Transverse colon (tissue), 4 donors: Measurements from ENCODE around the gene RBM19. TPM values are rescaled to one million over a fixed set of nuclear protein-coding genes. Genes with fewer than 3 reads are reported as not detected.

ENCODE experiments used
- DNase-seq: peaks from one replicate; pipeline ENCODE4 v3.0.0-alpha.2; 2019
- H3K27ac ChIP-seq, 4 donors: fragments of 200-600 bp; sonication (generic); 2 replicates each; pipeline ENCODE4 v1.5.1; 2016 to 2018; ENCODE audit warnings: inconsistent platforms in 4 of 4
- H3K27me3 ChIP-seq: fragments of 200-600 bp; sonication (generic); 2 replicates; pipeline ENCODE4 v1.5.1; 2017; ENCODE audit warnings: inconsistent platforms
- H3K36me3 ChIP-seq, 4 donors: fragments of 200-600 bp; sonication (generic); 2 replicates each; pipeline ENCODE4 v1.5.1; 2017 to 2019; ENCODE audit warnings: inconsistent platforms in 4 of 4
- H3K4me1 ChIP-seq, 4 donors: fragments of 200-600 bp; sonication (generic); 2 replicates each; pipeline ENCODE4 v1.5.1; 2017 to 2020; ENCODE audit warnings: inconsistent platforms in 4 of 4
- H3K4me3 ChIP-seq, 4 donors: fragments of 200-600 bp; sonication (generic); 1 replicate in 1 of 4; 2 replicates in 3 of 4; pipeline versions ENCODE4 v1.5.1 to v1.6.1; 2017 to 2019; ENCODE audit warnings: inconsistent platforms in 4 of 4
- H3K9me3 ChIP-seq, 2 donors: fragments of 200-600 bp; sonication (generic); 2 replicates each; pipeline ENCODE4 v1.5.1; 2017 to 2019; ENCODE audit warnings: inconsistent platforms in 2 of 2
- CTCF ChIP-seq, 5 experiments: fragments of 200-600 bp in 3 of 5; fragments of 450-650 bp in 2 of 5; sonication (generic) in 3 of 5; IDR thresholded peaks; 1 replicate in 2 of 5; 2 replicates in 3 of 5; pipeline ENCODE4 v1.5.1; 2016 to 2017; ENCODE audit warnings: antibody characterized with exemption in 5 of 5, inconsistent platforms in 3 of 5, mild to moderate bottlenecking in 2 of 5, moderate library complexity in 1 of 5
- EP300 ChIP-seq: sonication (generic); formaldehyde crosslinking; IDR thresholded peaks from one replicate; pipeline ENCODE4 v1.6.1; 2017; ENCODE audit warnings: antibody characterized with exemption, low read depth
- POLR2A ChIP-seq: fragments of 450-650 bp; IDR thresholded peaks from one replicate; pipeline ENCODE4 v1.6.1; 2016; ENCODE audit warnings: antibody characterized with exemption, mild to moderate bottlenecking, moderate library complexity
- POLR2AphosphoS5 ChIP-seq, 3 donors: sonication (generic); formaldehyde crosslinking; IDR thresholded peaks; one replicate each; pipeline ENCODE4 v1.6.1; 2016; ENCODE audit warnings: antibody characterized with exemption in 3 of 3
- WGBS, 2 donors: methylation state at CpG; one replicate each; pipeline ENCODE4 v1.1.5; 2018; ENCODE audit warnings: low coverage in 1 of 2; 5-methylcytosine and 5-hydroxymethylcytosine counted together
- in situ Hi-C, 4 donors: fragments of 200-750 bp; cut with MboI; loops; one replicate each; pipeline versions ENCODE4 v1.15.0 to v1.15.1; 2017; ENCODE audit warnings: low sequenced_read_pairs in 3 of 4, low pct_ligation_motif_present in 1 of 4, low pct_unique_long_range_greater_than_20kb in 1 of 4
- intact Hi-C: fragments of 100-400 bp; cut with DNase I; formaldehyde crosslinking; loops from one replicate; pipeline ENCODE4 v1.15.1; 2023; ENCODE audit warnings: low total_unique reads
- total RNA-seq, 4 donors: library from RNA; depleted of rRNA; stranded (reverse); fragments of >200 nt; gene quantifications; one replicate each; pipeline ENCODE4 v1.1.0, GENCODE V29; 2016

The RBM19 gene
- total RNA-seq, 4 donors from 2014 or later: 24.3 to 96.1 (median 28.7) TPM

- Histone ChIP-seq H3K4me1 (peaks cover 0 to 7% (median 0%) of the 10 kb centered on the region in 4 donors), H3K9me3 (no peaks in the 10 kb centered on the region), H3K27ac (no peak overlapping the region), H3K27me3 (no peaks in the 10 kb centered on the region), H3K36me3 (peaks cover 0 to 3% (median 0%) of the 10 kb centered on the region in 4 donors), H3K4me3 (no peak overlapping the region)
- in situ Hi-C loops (no loop called here), intact Hi-C loops (no loop called here)
- DNase-seq: no peak
- TF ChIP-seq POLR2AphosphoS5 (IDR thresholded peaks at IDR 0.05): no peak
- no peak for TF ChIP-seq EP300
- TF ChIP-seq CTCF (IDR thresholded peaks at IDR 0.05): no peak
- TF ChIP-seq POLR2A: no peak
- 88 to 93% methylated on average over 2 to 3 of the region's 3 CpGs for WGBS, 2 donors
Observed at GRCh38 chr12:113847856-113848255, 118.3 kb downstream of the RBM19 start.

DNA sequence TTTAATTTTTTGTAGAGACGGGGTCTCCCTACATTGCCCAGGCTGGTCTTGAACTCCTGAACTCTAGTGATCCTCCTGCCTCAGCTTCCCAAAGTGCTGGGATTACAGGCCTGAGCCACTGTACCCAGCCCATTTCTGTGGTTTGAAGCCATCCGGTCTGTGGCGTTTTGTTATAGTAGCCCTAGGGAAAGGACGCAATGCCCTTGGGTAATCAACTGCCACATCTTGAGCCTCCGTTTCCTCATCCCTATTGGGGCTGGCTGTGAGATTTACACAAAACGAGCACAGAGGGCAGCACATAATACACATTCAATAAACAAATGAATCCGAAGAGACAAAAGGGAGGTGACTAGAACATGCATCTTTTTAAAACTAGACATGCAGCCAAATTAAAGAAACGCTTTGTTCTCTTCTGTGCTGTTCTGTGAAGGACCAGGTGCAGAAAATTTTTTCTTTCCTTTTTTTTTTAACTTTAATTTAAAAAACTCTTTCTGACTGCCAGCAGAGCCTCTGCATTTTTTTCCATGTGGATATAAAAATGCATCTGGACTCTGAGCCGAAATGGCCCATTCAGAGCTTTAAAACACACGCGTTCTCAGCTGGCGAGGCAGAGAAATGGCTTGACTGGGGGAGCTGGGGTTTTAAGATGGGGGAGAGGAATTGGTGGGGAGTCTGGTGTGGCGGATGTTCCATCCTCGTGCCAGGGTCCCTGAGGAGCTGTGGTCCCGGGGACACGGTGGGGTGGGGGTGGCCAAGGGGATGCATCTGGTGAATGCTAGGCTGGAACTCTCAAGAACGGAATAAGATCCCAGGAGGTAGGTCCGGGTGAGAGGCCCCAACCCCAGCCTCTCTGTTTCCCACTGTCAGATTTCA is 119.0 kb downstream of the RBM19 start:
- Histone ChIP-seq H3K36me3 (peaks cover 0 to 3% (median 0%) of the 10 kb centered on the region in 4 donors), H3K9me3 (no peaks in the 10 kb centered on the region), H3K4me1 (peaks cover 0 to 7% (median 0%) of the 10 kb centered on the region in 4 donors), H3K27me3 (no peaks in the 10 kb centered on the region), H3K27ac (no peak overlapping the region), H3K4me3 (no peak overlapping the region)
- DNase-seq: no peak
- TF ChIP-seq CTCF (IDR thresholded peaks at IDR 0.05) (no peak), EP300 (no peak)
- intact Hi-C loops (no loop called here), in situ Hi-C loops (no loop called here)
- WGBS, 2 donors: 89 to 94% methylated on average over 8 to 18 of the region's 18 CpGs

DNA sequence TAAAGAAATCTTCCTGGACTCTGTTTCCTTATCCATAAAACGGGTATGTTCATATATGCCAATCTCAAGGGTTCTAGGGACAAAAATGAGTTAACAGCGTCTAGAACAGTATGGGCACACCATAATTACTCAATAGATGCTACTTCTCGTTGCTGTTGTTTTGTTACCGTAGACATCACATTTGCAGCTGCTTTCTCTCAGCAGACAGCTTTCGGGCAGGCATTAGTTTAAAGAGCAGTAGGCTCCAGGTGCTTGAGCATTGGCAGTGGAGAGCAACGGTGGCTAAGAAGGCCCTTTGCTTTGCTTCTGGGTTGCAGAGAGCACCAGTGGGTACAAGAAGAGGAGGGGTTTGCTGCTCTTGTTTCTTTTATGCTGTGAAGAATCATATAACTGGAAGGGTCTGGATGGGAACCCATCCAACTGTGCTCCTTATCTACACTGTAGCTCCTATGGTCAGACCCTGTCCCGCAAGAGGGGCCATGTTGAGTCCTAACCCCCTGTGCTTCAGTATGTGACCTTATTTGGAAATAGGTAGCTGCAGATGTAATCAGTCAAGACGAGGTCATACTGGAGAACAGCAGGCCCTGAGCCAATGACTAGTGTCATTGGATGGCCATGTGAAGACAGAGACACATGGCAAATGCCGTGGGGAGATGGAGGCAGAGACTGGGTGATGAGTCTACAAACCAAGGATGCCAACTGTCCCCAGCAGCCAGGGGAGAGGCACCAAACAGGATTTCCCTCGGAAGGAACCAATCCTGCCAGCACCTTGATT is 120.0 kb downstream of the RBM19 start:
- intact Hi-C loops (no loop called here), in situ Hi-C loops (no loop called here)
- 80 to 84% methylated on average over 1 to 10 of the region's 10 CpGs for WGBS, 2 donors
- no peak overlapping the region for H3K27ac ChIP-seq
- DNase-seq: no peak
- TF ChIP-seq POLR2AphosphoS5 (IDR thresholded peaks at IDR 0.05) (no peak), EP300 (no peak), CTCF (IDR thresholded peaks at IDR 0.05) (no peak), POLR2A (no peak)
- H3K4me1 ChIP-seq: peaks cover 0 to 6% (median 0%) of the 10 kb centered on the region in 4 donors
- H3K27me3 ChIP-seq: no peaks in the 10 kb centered on the region
- H3K9me3 ChIP-seq: no peaks in the 10 kb centered on the region
- H3K36me3 ChIP-seq: peaks cover 0 to 3% (median 0%) of the 10 kb centered on the region in 4 donors
- no peak overlapping the region for H3K4me3 ChIP-seq

GRCh38 chr12:113844495-113845210 is 121.5 kb downstream of the RBM19 start:
- intact Hi-C loops: no loop called here
- Histone ChIP-seq H3K27me3 (no peaks in the 10 kb centered on the region), H3K36me3 (peaks cover 0 to 3% (median 0%) of the 10 kb centered on the region in 4 donors), H3K27ac (no peak overlapping the region), H3K9me3 (no peaks in the 10 kb centered on the region), H3K4me3 (no peak overlapping the region), H3K4me1 (no peaks in the 10 kb centered on the region)
- in situ Hi-C loops: no loop called here
- 91% methylated on average over 31 of the region's 31 CpGs; no CpG with 5 or more reads in 1 of the 2 donors for WGBS, 2 donors
- DNase-seq: no peak
- TF ChIP-seq POLR2A (no peak), POLR2AphosphoS5 (IDR thresholded peaks at IDR 0.05) (no peak), CTCF (IDR thresholded peaks at IDR 0.05) (no peak), EP300 (no peak)
